ENCODE results near the gene GDAP2.

GDAP2 gene

DNA sequence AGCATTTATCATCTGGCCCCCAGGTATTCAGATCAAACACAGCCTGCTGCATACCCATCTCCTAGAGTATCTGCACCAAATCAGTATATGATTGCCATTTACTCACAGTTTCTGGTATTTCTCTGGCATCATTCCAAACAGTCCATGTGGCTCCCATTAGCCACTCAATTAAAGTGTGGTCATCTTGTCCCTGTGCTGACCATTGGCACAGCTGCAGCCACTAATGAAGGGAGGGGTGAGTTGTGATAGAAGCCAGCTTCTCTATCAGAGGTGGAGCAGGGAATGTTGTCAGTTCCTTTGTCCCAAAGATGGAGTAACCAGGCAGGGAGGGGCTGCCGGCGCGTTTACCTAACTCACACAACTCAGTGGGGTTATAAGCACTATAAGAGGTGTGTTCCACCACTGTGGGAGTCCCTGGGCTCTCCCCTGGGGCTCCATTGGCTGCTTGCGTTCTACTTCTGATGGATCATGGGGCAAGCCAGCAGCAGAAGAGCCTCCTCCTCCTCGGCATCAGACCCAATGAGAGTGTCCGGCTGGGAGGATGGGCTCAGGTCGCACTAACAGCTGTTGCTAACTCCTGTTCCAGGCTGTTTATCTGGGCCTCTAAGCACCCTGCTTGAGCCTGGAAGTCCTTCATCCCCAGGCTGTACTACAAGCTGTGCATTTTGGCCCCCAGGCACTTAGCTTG is 108.6 kb downstream of the GDAP2 start:
- Mint-ChIP-seq H3K9me3 (peaks cover 4% of the 10 kb centered on the region), H3K4me1 (ENCODE audit: low read depth) (no peaks in the 10 kb centered on the region), H3K4me3 (no peak overlapping the region), H3K36me3 (ENCODE audit: low read depth) (no peaks in the 10 kb centered on the region), H3K27ac (no peak overlapping the region), H3K27me3 (peaks cover 17% of the 10 kb centered on the region)
- DNase-seq: no peak

DNA sequence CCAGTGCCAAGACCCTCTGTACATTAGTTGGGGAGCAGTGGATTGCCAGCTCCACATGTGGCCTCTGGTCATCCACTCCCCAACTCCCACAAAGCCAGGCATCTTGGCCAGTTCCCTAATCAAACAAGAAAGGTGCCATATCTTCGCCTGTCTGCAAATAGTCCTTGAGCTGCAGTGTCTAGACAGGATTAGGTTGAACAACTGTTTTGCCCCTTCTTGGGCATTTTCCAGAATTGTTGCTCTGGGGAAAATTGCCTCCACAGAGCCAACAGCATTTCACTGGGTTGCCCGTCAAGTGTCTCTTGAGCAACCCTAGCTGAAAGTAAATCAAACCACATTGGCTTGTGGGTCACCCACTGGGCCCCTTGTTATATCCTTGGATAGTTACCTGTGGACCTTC is 109.3 kb downstream of the GDAP2 start:
- no peaks in the 10 kb centered on the region for H3K36me3 Mint-ChIP-seq (ENCODE audit: low read depth)
- no peak for DNase-seq

DNA sequence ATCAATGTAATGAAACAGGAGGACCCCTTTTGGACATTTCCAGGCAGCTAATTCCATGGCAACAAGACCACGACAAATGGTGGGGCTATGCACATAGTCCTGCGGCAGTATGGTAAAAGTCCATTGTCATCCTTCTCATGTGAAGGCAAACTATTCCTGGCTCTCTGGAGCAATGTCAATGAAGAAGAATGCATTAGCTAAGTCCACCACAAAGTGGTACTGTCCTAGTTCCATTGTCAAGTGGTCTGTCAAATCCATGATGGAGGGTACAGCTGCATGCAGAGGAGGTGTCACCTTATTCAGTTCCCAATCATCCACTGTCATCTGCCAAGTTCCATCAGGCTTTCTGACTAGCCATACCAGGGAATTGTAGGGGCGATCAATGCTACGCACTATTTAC is 110.1 kb downstream of the GDAP2 start:
- H3K27ac Mint-ChIP-seq: no peak overlapping the region
- DNase-seq: no peak
- peaks cover 8% of the 10 kb centered on the region for H3K27me3 Mint-ChIP-seq
- peaks cover 4% of the 10 kb centered on the region for H3K9me3 Mint-ChIP-seq
- no peaks in the 10 kb centered on the region for H3K4me1 Mint-ChIP-seq (ENCODE audit: low read depth)
- no peak overlapping the region for H3K4me3 Mint-ChIP-seq
- no peaks in the 10 kb centered on the region for H3K36me3 Mint-ChIP-seq (ENCODE audit: low read depth)

More for the DNA sequence above, 109.3 kb downstream of the GDAP2 start:
- Mint-ChIP-seq H3K27ac (no peak overlapping the region), H3K27me3 (peaks cover 12% of the 10 kb centered on the region), H3K4me3 (no peak overlapping the region), H3K9me3 (peaks cover 4% of the 10 kb centered on the region), H3K4me1 (ENCODE audit: low read depth) (no peaks in the 10 kb centered on the region)

DNA sequence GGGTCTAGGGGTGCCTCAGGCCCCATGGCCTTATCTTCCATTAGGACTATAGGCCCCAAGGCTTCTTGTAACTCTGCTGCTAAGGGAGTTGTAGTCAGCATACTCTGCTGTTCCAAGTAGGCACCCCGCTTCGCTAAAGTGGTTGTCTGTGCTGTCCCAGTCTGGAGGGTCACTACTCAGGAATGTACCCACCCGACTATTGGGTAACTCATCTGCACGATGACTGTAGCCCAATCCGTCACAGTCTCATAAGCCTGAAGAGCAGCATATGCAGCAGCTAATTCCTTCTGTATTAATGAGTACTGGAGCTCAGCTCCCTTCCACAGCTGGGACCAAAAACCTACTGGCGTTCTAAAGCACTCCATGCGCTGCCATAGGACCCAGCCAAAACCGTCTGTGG is 111.0 kb downstream of the GDAP2 start:
- no peak for DNase-seq
- no peaks in the 10 kb centered on the region for H3K36me3 Mint-ChIP-seq (ENCODE audit: low read depth)
- H3K9me3 Mint-ChIP-seq: peaks cover 4% of the 10 kb centered on the region
- H3K4me3 Mint-ChIP-seq: no peak overlapping the region
- H3K27me3 Mint-ChIP-seq: peaks cover 3% of the 10 kb centered on the region
- H3K4me1 Mint-ChIP-seq (ENCODE audit: low read depth): no peaks in the 10 kb centered on the region
- no peak overlapping the region for H3K27ac Mint-ChIP-seq

DNA sequence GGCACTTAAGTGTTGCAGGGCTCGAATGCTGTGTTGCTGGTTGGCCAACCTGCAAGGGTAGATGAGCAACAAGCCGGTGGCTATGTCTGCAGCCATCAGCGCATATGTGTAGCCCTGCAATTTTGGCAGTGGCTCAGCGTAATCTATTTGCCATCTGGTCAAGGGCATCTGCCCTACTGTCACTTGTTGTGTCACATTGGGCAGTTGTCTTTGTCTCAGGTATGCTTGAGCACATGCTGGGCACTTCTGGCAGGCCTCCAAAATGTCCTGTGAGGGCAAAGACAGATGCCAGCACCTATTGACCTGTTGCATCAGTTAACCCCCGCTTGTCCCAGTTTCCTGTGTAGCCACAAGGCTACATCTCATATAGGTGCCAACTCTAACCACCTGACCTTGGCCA is 111.8 kb downstream of the GDAP2 start:
- Mint-ChIP-seq H3K4me3 (no peak overlapping the region), H3K36me3 (ENCODE audit: low read depth) (no peaks in the 10 kb centered on the region), H3K4me1 (ENCODE audit: low read depth) (no peaks in the 10 kb centered on the region), H3K27me3 (no peaks in the 10 kb centered on the region), H3K9me3 (peaks cover 4% of the 10 kb centered on the region), H3K27ac (no peak overlapping the region)
- no peak for DNase-seq

DNA sequence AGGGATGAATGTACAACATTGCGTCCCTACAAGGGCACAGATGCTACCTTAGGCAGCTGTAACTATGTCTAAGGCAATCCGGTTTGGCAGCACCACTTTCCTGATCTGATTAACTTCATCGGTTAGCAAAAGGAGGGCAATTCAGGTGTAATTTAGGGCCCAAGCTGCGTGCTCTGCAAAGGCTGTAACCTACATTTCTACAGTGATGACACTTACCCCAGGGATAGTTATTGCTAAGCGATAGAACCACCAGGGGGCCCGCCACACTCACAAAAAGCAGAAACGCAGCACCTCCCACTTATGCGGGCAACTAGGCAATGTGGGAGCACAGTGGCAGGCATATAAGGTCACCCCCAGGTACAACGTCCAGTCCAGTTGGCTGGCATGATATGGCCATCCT is 113.5 kb downstream of the GDAP2 start:
- Mint-ChIP-seq H3K27me3 (no peaks in the 10 kb centered on the region), H3K4me1 (ENCODE audit: low read depth) (no peaks in the 10 kb centered on the region), H3K4me3 (no peak overlapping the region), H3K27ac (no peak overlapping the region), H3K9me3 (no peaks in the 10 kb centered on the region), H3K36me3 (ENCODE audit: low read depth) (no peaks in the 10 kb centered on the region)
- no peak for DNase-seq

DNA sequence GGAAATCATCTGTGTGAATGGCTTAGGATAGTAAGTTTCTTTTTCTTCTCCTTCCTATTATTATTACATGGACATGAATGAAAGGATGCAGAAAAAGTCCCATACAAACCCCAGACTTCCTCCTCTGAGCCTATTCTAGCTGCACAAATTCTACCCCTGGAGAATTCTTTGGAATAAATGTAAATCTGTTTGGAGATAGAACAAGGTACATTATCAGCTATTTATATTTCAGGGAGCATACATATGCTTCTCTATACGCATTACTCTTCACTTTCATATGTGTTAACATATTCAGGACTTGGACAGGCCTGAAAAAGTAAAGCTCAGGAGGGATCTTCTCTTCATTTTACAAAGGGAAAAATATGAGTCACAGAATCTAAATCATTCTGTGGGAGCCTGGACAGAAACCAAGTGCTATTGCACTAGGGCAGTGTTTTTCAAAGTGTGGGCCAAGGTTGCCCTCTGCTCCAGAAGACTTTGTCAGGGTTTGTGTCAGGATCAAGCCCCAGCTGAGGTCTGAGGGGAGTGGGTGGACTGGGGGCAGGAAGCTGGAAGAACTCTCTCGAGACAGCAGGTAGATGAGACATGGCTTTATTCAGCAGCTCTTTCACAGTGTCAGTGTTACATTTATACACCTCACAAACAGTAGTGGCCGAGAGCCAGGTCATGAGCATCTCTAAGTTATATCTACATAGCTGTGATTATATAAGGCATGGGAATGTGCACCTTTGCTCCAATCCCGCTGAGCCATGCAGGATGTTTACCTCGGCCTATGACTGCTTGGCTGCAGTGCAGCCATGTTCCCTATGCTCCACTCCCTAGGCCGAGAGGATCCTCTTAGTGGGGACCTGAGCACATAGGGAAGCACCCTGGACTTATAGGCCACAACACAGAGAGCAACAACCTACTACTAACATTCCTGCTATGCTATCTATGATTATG is 114.3 kb downstream of the GDAP2 start:
- Mint-ChIP-seq H3K4me1 (ENCODE audit: low read depth) (no peaks in the 10 kb centered on the region), H3K4me3 (no peak overlapping the region), H3K36me3 (ENCODE audit: low read depth) (no peaks in the 10 kb centered on the region), H3K9me3 (no peaks in the 10 kb centered on the region), H3K27ac (no peak overlapping the region), H3K27me3 (no peaks in the 10 kb centered on the region)
- no peak for DNase-seq
